Stomach (tissue), 9 donors: ENCODE results near the gene CD46. TPM values are rescaled to one million over a fixed set of nuclear protein-coding genes. Genes with fewer than 3 reads are reported as not detected.
A peak's percentile ranks its signal among the peaks of the same experiment; 100 is the strongest.
"Not testable (repeated sequence)": the region's sequence is repeated elsewhere in the genome, so short reads cannot be mapped to it uniquely, and the experiment has no call there.

Source experiments
- DNase-seq, 2 donors: peaks; one replicate each; pipeline versions ENCODE4 v3.0.0 to v3.0.0-alpha.2; 2013 to 2019
- H3K27ac ChIP-seq, 5 donors: fragments of 200-600 bp in 4 of 5; sonication (generic) in 4 of 5; one replicate each; pipeline ENCODE4 v1.5.1; 2013 to 2019; ENCODE audit warnings: mild to moderate bottlenecking in 1 of 5, moderate library complexity in 1 of 5
- H3K27me3 ChIP-seq, 3 donors: fragments of 200-600 bp; sonication (generic); one replicate each; pipeline ENCODE4 v1.5.1; 2017 to 2019; ENCODE audit warnings: mixed run types in 1 of 3
- H3K36me3 ChIP-seq, 4 donors: fragments of 200-600 bp; sonication (generic); 1 replicate in 3 of 4; 2 replicates in 1 of 4; pipeline ENCODE4 v1.5.1; 2016 to 2019
- H3K4me1 ChIP-seq, 4 donors: fragments of 200-600 bp; sonication (generic); one replicate each; pipeline ENCODE4 v1.5.1; 2016 to 2019
- H3K4me3 ChIP-seq, 4 donors: fragments of 200-600 bp; sonication (generic) in 3 of 4; one replicate each; pipeline ENCODE4 v1.5.1; 2016 to 2019; ENCODE audit warnings: mild to moderate bottlenecking in 1 of 4
- H3K9me3 ChIP-seq, 4 donors: fragments of 200-600 bp; sonication (generic); one replicate each; pipeline ENCODE4 v1.5.1; 2016 to 2019
- CTCF ChIP-seq, 7 experiments: fragments of 450-650 bp in 4 of 7; fragments of 200-600 bp in 3 of 7; sonication (generic) in 3 of 7; IDR thresholded peaks; one replicate each; pipeline ENCODE4 v1.5.1; 2016 to 2019; ENCODE audit warnings: antibody characterized with exemption in 7 of 7, control low read depth in 2 of 7, mild to moderate bottlenecking in 1 of 7
- EP300 ChIP-seq: sonication (generic); formaldehyde crosslinking; IDR thresholded peaks from one replicate; pipeline ENCODE4 v1.6.1; 2017; ENCODE audit warnings: antibody characterized with exemption
- POLR2A ChIP-seq, 4 donors: fragments of 450-650 bp; IDR thresholded peaks; one replicate each; pipeline ENCODE4 v1.6.1; 2016; ENCODE audit warnings: antibody characterized with exemption in 4 of 4, control low read depth in 2 of 4, mild to moderate bottlenecking in 1 of 4, moderate library complexity in 1 of 4
- POLR2AphosphoS5 ChIP-seq, 3 donors: sonication (generic); formaldehyde crosslinking; IDR thresholded peaks; one replicate each; pipeline ENCODE4 v1.6.1; 2016; ENCODE audit warnings: antibody characterized with exemption in 3 of 3
- WGBS, 5 donors: extraction: QIAGEN DNeasy Blood & Tissue Kit in 3 of 5; methylation state at CpG; one replicate each; pipeline versions ENCODE4 v1.1.5 to v1.1.7; 2013 to 2018; 5-methylcytosine and 5-hydroxymethylcytosine counted together
- intact Hi-C: fragments of 100-400 bp; cut with DNase I; formaldehyde crosslinking; loops from one replicate; pipeline ENCODE4 v1.15.1; 2023; ENCODE audit warnings: low total_unique reads
- polyA plus RNA-seq, 3 donors: library from polyadenylated mRNA; stranded (reverse); fragments of 200-250 nt; gene quantifications; one replicate each; pipeline ENCODE4 v1.2.3, GENCODE V29; 2013
- total RNA-seq, 5 donors: library from RNA; depleted of rRNA; stranded (reverse); fragments of >200 nt; gene quantifications; one replicate each; pipeline versions ENCODE4 v1.1.0 to v1.2.3, GENCODE V29; 2014 to 2016
- donor health status: healthy with polysubstance abuse.
- donor health status: Bipolar disorder and iron deficiency.
- donor health status: healthy.

Gene CD46
- total and polyA plus RNA-seq, 8 donors = 25.2 to 424 (median 96.5) TPM

- intact Hi-C loops = no loop called here
- WGBS, 5 donors = 24 to 44% (median 37%) methylated on average over 5 of the region's 5 CpGs
- H3K27me3 ChIP-seq = no peaks in the 10 kb centered on the region
- H3K4me1 ChIP-seq = peaks cover 36 to 70% (median 53%) of the 10 kb centered on the region in 4 donors
- no peaks in the 10 kb centered on the region for H3K9me3 ChIP-seq
- peak overlapping the region; percentile 67 to 93 (median 82) for H3K4me3 ChIP-seq
- peak overlapping the region; percentile 81 to 96 (median 94) for H3K27ac ChIP-seq
- TF ChIP-seq POLR2AphosphoS5 (IDR thresholded peaks at IDR 0.05) (peak in 1 of 3 donors; percentile 30), CTCF (IDR thresholded peaks at IDR 0.05) (no peak), EP300 (no peak), POLR2A (IDR thresholded peaks at IDR 0.05) (no peak)
- no peaks in the 10 kb centered on the region for H3K36me3 ChIP-seq
- peak in 1 of 2 donors; percentile 72 for DNase-seq
Observed at GRCh38 chr1:207750631-207751305, 1.1 kb upstream of the CD46 start.

- H3K27ac ChIP-seq = peak overlapping the region; percentile 81 to 96 (median 94)
- peak overlapping the region; percentile 67 to 93 (median 82) for H3K4me3 ChIP-seq
- H3K27me3 ChIP-seq, intact Hi-C loops, DNase-seq, H3K9me3 ChIP-seq, H3K36me3 ChIP-seq: not testable (repeated sequence)
- peaks cover 41 to 76% (median 60%) of the 10 kb centered on the region in 4 donors for H3K4me1 ChIP-seq
- WGBS, 5 donors = 5 to 17% (median 9%) methylated on average over 7 of the region's 7 CpGs
Observed at GRCh38 chr1:207751463-207751789, 428 bp upstream of the CD46 start.

- Histone ChIP-seq H3K4me3 (peak overlapping the region; percentile 67 to 93 (median 82)), H3K27me3 (no peaks in the 10 kb centered on the region), H3K4me1 (peaks cover 41 to 84% (median 64%) of the 10 kb centered on the region in 4 donors), H3K9me3 (no peaks in the 10 kb centered on the region), H3K36me3 (peaks cover 0 to 7% (median 4%) of the 10 kb centered on the region in 4 donors), H3K27ac (peak overlapping the region; percentile 87 to 96 (median 94))
- intact Hi-C loops = no loop called here
- no peak for TF ChIP-seq CTCF (IDR thresholded peaks at IDR 0.05)
- peak in 2 of 3 donors; percentile 21 to 47 for TF ChIP-seq POLR2AphosphoS5 (IDR thresholded peaks at IDR 0.05)
- TF ChIP-seq EP300 = no peak
- no peak for TF ChIP-seq POLR2A (IDR thresholded peaks at IDR 0.05)
- peak; percentile 66 to 71 for DNase-seq
- WGBS, 5 donors = 1 to 2% (median 1%) methylated on average over 30 of the region's 30 CpGs
Observed at GRCh38 chr1:207752456-207752998, 673 bp downstream of the CD46 start.

- intact Hi-C loops = no loop called here
- Histone ChIP-seq H3K4me3 (peak overlapping the region; percentile 67 to 93 (median 82)), H3K27me3 (no peaks in the 10 kb centered on the region), H3K36me3 (peaks cover 5 to 18% (median 15%) of the 10 kb centered on the region in 4 donors), H3K9me3 (no peaks in the 10 kb centered on the region), H3K27ac (peak overlapping the region; percentile 61 to 96 (median 94)), H3K4me1 (peaks cover 41 to 79% (median 63%) of the 10 kb centered on the region in 4 donors)
- DNase-seq = no peak
- 29 to 54% (median 41%) methylated on average over 7 of the region's 7 CpGs for WGBS, 5 donors
- TF ChIP-seq EP300 (no peak), POLR2AphosphoS5 (IDR thresholded peaks at IDR 0.05) (no peak), POLR2A (IDR thresholded peaks at IDR 0.05) (no peak)
Observed at GRCh38 chr1:207753611-207754010, 1.8 kb downstream of the CD46 start.

- intact Hi-C loops = no loop called here
- H3K4me3 ChIP-seq = peak overlapping the region in 3 of 4 donors; percentile 21 to 93 (median 84)
Observed at GRCh38 chr1:207754011-207754410, 2.2 kb downstream of the CD46 start.

More at GRCh38 chr1:207754011-207754410, 2.2 kb downstream of the CD46 start:
- H3K27ac ChIP-seq = peak overlapping the region in 4 of 5 donors; percentile 9 to 94 (median 54)
- no peaks in the 10 kb centered on the region for H3K9me3 ChIP-seq
- DNase-seq = no peak
- no peak for TF ChIP-seq POLR2AphosphoS5 (IDR thresholded peaks at IDR 0.05)
- TF ChIP-seq EP300 = no peak
- TF ChIP-seq CTCF (IDR thresholded peaks at IDR 0.05) = no peak
- no peak for TF ChIP-seq POLR2A (IDR thresholded peaks at IDR 0.05)
- H3K27me3 ChIP-seq = no peaks in the 10 kb centered on the region
- WGBS, 5 donors = 18 to 53% (median 31%) methylated on average over 4 of the region's 4 CpGs
- peaks cover 7 to 22% (median 19%) of the 10 kb centered on the region in 4 donors for H3K36me3 ChIP-seq
- peaks cover 40 to 76% (median 61%) of the 10 kb centered on the region in 4 donors for H3K4me1 ChIP-seq
